Neural crest cell (in vitro differentiated cells): Measurements from ENCODE around the gene TSPAN11. TPM values are rescaled to one million over a fixed set of nuclear protein-coding genes. Genes with fewer than 3 reads are reported as not detected.

ENCODE experiments used
- DNase-seq: peaks from one replicate; pipeline ENCODE4 v3.0.0; 2021; ENCODE audit warnings: low read depth, mixed read lengths, low spot score
- H3K27ac Mint-ChIP-seq: one replicate; pipeline ENCODE4 v1.8.0; 2021; ENCODE audit warnings: mild to moderate bottlenecking, mixed read lengths; ENCODE audit not compliant: unreplicated experiment
- H3K27me3 Mint-ChIP-seq: 2 replicates; pipeline ENCODE4 v1.8.0; 2021; ENCODE audit warnings: low read depth, mild to moderate bottlenecking, mixed read lengths
- H3K36me3 Mint-ChIP-seq: 2 replicates; pipeline ENCODE4 v1.8.0; 2021; ENCODE audit warnings: low read depth, mild to moderate bottlenecking, mixed read lengths
- H3K4me1 Mint-ChIP-seq: 2 replicates; pipeline ENCODE4 v1.8.0; 2021; ENCODE audit warnings: mixed read lengths
- H3K4me3 Mint-ChIP-seq: one replicate; pipeline ENCODE4 v1.8.0; 2021; ENCODE audit warnings: mild to moderate bottlenecking, mixed read lengths
- H3K9me3 Mint-ChIP-seq: 2 replicates; pipeline ENCODE4 v1.8.0; 2021; ENCODE audit warnings: mixed read lengths
- total RNA-seq: library from RNA; stranded (reverse); gene quantifications from 2 replicates; pipeline ENCODE4 v1.2.1, GENCODE V29; 2021
- TF ChIP-seq, protein P1 (sequence below): fragments of 200-600 bp; sonication (generic); conservative IDR thresholded peaks from 2 replicates; pipeline ENCODE4 v1.5.0; 2021; ENCODE audit warnings: antibody characterized with exemption, mild to moderate bottlenecking

Gene TSPAN11
- total RNA-seq, 1 donor from 2014 or later, result 21.4 TPM

DNA sequence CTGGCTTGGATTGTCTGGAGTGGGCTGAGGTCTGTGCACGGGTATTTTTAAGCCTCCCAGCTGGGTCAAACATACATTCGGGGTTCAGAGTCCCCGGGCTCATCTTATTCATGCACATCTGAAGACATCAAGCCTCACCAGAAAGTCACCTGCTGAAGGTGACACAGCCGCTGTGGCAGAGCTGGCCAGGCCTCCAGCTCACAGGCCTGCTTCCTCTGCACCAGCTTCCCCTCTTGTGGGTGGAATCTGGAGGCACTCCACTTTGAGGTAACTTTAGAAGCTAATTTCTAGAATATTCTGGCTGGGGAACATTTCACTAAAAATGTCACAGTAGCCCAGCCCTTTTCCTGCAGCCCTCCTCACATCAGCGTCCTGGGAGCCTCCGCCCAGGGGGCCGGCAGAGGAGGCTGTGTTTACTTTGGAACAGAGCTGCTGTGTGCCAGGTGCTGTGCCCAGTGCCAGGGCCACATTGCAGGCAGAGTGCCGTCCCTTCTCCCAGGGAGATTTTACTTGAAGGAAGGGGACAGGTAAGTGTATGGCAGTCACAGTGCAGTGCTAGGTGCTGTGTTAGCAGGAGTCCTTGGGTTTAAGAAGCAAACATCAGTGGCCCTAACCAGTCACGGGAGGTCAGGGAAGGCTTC, 62.2 kb downstream of the TSPAN11 start:
- H3K9me3 Mint-ChIP-seq, result no peaks in the 10 kb centered on the region
- no peaks in the 10 kb centered on the region for H3K36me3 Mint-ChIP-seq
- no peak overlapping the region for H3K4me3 Mint-ChIP-seq
- TF ChIP-seq, protein P1, sequence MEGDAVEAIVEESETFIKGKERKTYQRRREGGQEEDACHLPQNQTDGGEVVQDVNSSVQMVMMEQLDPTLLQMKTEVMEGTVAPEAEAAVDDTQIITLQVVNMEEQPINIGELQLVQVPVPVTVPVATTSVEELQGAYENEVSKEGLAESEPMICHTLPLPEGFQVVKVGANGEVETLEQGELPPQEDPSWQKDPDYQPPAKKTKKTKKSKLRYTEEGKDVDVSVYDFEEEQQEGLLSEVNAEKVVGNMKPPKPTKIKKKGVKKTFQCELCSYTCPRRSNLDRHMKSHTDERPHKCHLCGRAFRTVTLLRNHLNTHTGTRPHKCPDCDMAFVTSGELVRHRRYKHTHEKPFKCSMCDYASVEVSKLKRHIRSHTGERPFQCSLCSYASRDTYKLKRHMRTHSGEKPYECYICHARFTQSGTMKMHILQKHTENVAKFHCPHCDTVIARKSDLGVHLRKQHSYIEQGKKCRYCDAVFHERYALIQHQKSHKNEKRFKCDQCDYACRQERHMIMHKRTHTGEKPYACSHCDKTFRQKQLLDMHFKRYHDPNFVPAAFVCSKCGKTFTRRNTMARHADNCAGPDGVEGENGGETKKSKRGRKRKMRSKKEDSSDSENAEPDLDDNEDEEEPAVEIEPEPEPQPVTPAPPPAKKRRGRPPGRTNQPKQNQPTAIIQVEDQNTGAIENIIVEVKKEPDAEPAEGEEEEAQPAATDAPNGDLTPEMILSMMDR, result no peak
- DNase-seq, result no peak
- H3K27me3 Mint-ChIP-seq, result no peaks in the 10 kb centered on the region
- no peaks in the 10 kb centered on the region for H3K4me1 Mint-ChIP-seq
- H3K27ac Mint-ChIP-seq, result no peak overlapping the region

- H3K4me1 Mint-ChIP-seq, result no peaks in the 10 kb centered on the region
- H3K4me3 Mint-ChIP-seq, result no peak overlapping the region
- no peaks in the 10 kb centered on the region for H3K27me3 Mint-ChIP-seq
- no peak for DNase-seq
- TF ChIP-seq, protein P1, result peak; percentile 57
- H3K36me3 Mint-ChIP-seq, result no peaks in the 10 kb centered on the region
- no peaks in the 10 kb centered on the region for H3K9me3 Mint-ChIP-seq
- no peak overlapping the region for H3K27ac Mint-ChIP-seq
These were observed 63.2 kb downstream of the TSPAN11 start for GRCh38 chr12:30989754-30990153.

DNA sequence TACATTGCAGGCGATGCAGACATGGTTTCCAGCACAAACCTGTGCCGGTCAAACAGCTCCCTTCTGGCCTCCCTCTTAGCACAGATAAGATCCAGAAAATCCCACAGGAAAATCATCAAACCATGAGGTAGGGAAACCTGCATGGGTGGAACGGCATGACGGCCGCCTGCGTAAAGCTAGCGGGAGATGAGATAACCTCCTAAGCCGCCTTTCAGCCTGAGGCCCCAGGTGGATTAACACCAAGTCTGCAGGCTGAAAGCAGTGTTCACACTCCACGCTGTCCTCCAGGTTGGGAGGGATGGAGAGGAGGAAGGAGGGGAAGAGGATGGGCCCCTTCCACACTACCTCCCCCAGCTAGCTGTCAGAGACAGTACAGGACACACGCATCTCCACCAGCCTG, 63.8 kb downstream of the TSPAN11 start:
- H3K4me3 Mint-ChIP-seq, result no peak overlapping the region
- no peak overlapping the region for H3K27ac Mint-ChIP-seq
- no peaks in the 10 kb centered on the region for H3K36me3 Mint-ChIP-seq
- no peak for DNase-seq
- no peaks in the 10 kb centered on the region for H3K9me3 Mint-ChIP-seq
- TF ChIP-seq, protein P1, result no peak
- H3K4me1 Mint-ChIP-seq, result no peaks in the 10 kb centered on the region
- no peaks in the 10 kb centered on the region for H3K27me3 Mint-ChIP-seq

DNA sequence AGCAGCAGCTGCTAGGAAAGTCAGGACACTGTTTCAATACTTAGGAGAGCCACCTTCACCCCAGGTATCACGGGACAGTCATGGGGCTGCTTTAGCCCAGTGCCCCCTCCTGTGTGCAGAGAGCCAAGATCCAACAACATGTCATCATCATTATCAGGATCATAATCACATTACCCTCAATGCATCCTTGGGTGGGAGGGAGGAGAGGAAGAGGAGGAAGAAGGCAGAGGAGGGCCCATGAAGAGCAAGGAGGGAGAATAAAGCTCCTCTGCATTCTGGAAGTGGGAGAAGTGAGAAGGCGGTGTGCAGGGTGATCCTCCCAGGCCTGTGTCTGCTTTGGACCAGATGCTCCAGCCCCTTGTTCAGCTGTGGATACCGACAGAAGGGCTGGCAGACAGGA, 64.2 kb downstream of the TSPAN11 start:
- Mint-ChIP-seq H3K27me3 (no peaks in the 10 kb centered on the region), H3K4me1 (no peaks in the 10 kb centered on the region), H3K27ac (no peak overlapping the region), H3K9me3 (no peaks in the 10 kb centered on the region), H3K36me3 (no peaks in the 10 kb centered on the region), H3K4me3 (no peak overlapping the region)
- no peak for DNase-seq
- TF ChIP-seq, protein P1, result no peak

DNA sequence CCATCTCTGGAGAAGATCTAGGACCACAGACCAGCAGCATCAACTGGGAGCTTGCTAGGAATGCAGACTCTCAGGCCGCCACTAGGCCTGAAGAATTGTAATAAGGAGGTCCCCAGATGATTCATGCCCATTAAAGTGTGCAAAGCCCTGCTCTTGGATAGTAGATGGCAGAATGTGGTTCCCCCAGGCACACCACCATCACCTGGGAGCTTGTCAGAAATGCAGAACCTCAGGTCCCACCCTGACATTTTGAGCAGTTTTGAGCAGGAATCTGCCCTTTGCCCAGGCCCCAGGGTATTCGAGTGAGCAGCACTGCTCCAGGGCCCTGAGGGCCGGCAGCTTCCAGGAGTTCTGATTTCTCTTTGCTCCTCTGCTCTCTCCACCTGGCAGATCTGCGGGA, 64.9 kb downstream of the TSPAN11 start:
- Mint-ChIP-seq H3K9me3 (no peaks in the 10 kb centered on the region), H3K36me3 (no peaks in the 10 kb centered on the region), H3K4me3 (no peak overlapping the region), H3K27me3 (no peaks in the 10 kb centered on the region), H3K4me1 (no peaks in the 10 kb centered on the region), H3K27ac (no peak overlapping the region)
- no peak for DNase-seq
- TF ChIP-seq, protein P1, result no peak
